A172 (cell line): Measurements from ENCODE around the gene BABAM2. TPM values are rescaled to one million over a fixed set of nuclear protein-coding genes. Genes with fewer than 3 reads are reported as not detected.
"Not testable (repeated sequence)": the region's sequence is repeated elsewhere in the genome, so short reads cannot be mapped to it uniquely, and the experiment has no call there.

Experiments used
- DNase-seq: peaks from one replicate; pipeline ENCODE4 v3.0.0-alpha.2; 2015; ENCODE audit warnings: low spot score
- total RNA-seq: library from RNA; depleted of rRNA; stranded (reverse); fragments of >200 nt; shearing (Covaris generic); gene quantifications from 2 replicates; pipeline ENCODE4 v1.2.3, GENCODE V29; 2014

Gene BABAM2
- total RNA-seq, 1 experiment from 2014 or later: 36.5 TPM

- DNase-seq: no peak
Observed at GRCh38 chr2:27878825-27879224, 11.7 kb upstream of the BABAM2 start.

GRCh38 chr2:27881815-27882583 lies 8.5 kb upstream of the BABAM2 start:
- DNase-seq: not testable (repeated sequence)

DNA sequence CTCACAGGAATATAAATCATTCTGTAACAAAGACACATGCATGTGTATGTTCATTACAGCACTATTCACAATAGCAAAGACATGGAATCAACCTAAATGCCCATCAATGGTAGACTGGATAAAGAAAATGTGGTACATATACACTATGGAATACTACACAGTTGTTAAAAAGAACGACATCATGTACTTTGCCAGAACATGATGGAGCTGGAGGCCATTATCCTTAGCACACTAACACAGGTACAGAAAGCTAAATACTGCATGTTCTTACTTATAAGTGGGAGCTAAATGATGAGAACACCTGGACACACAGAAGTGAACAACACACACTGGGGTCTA lies 8.0 kb upstream of the BABAM2 start:
- not testable (repeated sequence) for DNase-seq

- no peak for DNase-seq
Observed at GRCh38 chr2:27884601-27885000, 5.9 kb upstream of the BABAM2 start.

GRCh38 chr2:27885234-27885633 lies 5.3 kb upstream of the BABAM2 start:
- peak; percentile 18 for DNase-seq

- DNase-seq: no peak
Observed at GRCh38 chr2:27885661-27886060, 4.9 kb upstream of the BABAM2 start.

- DNase-seq: no peak
Observed at GRCh38 chr2:27886322-27886721, 4.2 kb upstream of the BABAM2 start.

GRCh38 chr2:27887111-27887510 lies 3.4 kb upstream of the BABAM2 start:
- DNase-seq: no peak

DNA sequence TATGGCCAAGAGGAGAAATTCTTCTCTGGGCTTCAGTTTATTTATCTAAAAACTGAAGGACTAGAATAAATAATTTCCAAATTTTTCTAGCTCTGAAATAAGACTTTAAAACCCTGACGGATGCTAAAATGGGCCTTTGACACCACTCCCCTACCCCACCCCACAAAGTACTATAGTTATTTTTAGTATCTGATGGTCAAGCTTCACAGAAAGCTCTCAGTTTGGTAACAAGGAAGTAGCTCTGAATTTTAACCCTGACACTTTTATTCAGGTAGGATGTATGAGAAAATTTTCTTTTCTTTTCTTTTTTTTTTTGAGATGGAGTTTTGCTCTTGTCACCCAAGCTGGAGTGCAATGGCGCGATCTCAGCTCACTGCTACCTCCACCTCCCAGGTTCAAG lies 2.7 kb upstream of the BABAM2 start:
- DNase-seq: no peak

DNA sequence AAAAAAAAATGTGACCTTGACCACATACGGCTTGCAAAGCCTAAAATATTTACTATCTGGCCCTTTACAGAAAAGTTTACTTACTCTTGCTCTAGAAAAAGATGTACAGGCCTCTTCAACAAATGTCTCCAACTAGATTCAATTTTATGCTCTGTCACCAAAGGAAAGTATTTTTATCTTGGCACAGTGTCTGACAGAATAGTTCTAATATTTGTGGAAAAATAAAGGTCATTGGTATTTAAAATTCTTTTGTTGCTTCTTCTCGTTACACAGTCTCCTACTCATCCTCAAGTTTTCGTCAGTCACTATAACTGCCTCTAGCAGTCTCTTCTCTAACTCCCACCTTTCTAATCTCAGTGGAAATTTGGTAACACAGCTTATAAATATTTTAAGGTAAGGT lies 1.7 kb upstream of the BABAM2 start:
- no peak for DNase-seq

DNA sequence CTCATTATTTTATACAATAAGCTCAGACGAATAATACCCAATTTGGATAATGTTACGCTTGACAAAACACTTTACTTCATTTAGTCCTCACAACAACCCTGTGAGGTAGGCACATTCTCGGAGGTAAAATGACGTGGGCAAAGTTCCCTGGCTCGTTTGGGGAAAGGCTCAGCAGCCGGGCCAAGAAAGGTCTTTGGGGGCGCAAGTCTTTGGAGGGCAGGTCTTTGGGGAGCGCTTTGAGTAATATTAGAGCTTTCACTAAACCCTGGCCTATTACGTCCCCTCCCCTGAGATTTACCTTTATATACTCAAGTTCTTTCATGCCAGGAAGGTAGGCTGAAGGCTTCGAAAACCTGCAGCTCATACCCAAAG lies 769 bp upstream of the BABAM2 start:
- no peak for DNase-seq

DNA sequence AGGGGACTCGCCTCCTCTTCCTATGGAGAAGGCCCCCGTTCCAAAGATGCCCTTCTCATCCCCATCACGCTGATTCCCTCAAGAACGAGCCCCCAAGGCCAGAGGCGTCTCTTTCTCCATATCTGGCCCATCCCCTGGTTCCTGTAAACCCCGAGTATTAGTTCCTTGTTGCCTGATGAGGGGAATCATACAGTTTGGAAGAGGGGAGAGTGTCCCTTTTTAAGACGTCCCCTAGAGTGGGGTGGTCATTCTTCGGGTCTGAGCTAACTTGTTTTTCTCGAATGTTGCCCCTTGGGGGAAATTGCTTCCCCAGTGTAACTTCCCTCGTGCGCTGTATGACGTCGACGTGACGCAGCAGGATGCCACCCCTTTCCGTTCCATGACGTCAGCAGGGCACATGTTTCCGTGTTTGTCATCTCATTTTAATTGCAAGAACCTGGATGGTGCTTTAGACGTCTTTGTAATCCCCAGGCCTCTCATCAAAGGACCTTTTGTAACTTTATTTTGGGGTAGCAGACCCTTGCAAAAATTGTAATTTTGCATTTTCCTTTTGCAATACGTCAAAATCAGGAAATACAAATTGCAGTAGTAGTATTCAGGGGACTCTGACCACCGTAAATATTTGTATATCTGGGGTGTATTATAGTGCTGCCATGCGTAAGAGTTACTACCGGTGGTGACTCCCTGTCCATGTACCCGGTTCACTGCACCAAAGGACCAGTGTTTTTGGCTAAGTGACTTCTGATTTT lies 569 bp downstream of the BABAM2 start:
- DNase-seq: peak; percentile 75

GRCh38 chr2:27891673-27892105 lies 1.2 kb downstream of the BABAM2 start:
- DNase-seq: no peak

GRCh38 chr2:27893006-27893405 lies 2.5 kb downstream of the BABAM2 start:
- no peak for DNase-seq

DNA sequence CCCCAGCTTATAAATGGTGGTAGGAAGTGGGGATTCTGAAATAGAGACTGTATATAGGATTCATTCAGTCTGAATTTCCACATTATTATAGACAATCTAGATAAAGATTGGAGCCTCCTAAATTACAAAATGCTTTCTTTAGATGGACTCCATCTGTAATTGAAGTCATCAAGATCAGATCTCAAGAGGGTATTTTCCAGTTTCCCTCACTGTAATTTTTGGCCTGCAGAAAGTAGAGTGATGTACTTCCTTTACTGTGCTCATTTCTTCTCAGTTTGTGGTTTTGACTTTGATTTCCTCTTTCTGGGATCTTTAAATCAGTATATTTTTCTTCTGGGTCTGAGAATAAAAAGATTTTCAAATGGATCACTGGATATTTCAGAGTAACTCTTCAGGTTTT lies 7.2 kb downstream of the BABAM2 start:
- DNase-seq: no peak

DNA sequence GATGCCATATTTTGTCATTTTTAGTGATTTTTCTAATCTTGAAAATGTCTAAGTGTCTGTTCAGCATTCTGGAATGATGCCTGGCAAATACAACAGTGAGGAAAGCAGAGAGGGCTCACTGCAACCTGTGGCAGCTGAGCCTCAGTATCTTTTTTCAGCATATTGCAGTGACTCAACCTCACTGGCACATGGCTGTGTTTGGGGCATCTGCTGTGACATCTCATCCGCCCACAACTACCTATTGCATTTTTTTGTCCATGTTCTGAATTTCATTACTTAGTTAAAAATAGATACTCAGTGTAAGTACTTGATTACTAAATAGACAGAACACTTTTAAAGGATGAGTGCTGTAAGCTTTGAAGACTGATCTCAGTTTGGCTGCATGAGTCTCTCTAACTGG lies 10.7 kb downstream of the BABAM2 start:
- DNase-seq: no peak

- DNase-seq: no peak
Observed at GRCh38 chr2:27902098-27902497, 11.6 kb downstream of the BABAM2 start.

DNA sequence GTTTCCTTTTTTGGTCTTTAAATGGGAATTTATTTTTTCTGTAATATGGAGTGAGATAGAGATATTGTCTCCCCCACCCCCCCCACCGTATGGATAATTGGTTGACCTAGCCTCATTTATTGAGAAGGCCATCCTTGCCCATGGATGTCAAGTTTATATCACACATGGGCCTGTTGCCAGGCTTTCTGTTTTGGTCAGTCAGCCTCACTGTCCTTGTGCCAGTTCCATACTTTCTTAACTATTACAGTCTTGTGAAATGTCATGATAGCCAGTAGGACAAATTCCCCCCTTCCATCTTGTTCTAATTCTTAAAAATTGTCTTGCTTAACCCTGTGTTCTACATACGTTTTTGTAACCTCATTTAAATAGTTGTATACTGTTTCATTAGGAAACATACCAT lies 12.5 kb downstream of the BABAM2 start:
- DNase-seq: no peak

DNA sequence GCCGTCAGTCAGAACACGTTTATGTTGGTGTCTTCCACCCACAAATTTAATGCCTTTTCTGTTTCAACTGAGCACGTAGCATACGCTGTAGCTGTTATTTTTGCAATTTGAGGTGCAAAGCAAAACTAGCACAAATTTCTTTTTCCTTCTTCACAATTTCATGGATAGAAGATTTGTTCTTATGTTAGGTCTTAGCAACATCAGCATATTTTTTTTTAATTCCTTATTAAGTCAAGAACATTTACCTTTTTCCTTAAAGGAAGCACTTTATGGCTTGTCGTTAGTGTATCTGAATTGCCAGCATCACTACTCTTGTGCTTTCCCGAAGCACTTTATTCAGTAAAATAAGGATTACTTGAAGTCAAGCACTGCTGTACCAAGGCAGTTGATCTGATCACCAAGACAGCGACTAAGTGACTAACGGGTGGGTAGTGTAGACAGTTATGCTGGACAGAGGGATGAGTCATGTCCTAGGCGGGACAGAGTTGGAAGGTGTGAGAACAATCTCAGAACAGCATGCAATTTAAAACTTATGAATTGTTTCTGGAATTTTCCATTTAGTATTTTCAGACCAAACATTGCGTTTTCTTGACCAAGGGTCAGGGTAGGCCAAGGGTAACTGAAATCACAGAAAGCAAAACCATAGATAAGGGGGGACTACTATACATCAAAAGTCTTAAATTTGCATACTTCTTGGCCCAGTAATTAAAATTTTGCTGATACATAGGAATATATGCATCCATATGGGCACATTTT lies 13.3 kb downstream of the BABAM2 start:
- peak; percentile 76 for DNase-seq

GRCh38 chr2:27904405-27904665 lies 13.8 kb downstream of the BABAM2 start:
- DNase-seq: no peak

- DNase-seq: no peak
Observed at GRCh38 chr2:27906074-27906473, 15.5 kb downstream of the BABAM2 start.

- no peak for DNase-seq
Observed at GRCh38 chr2:27907547-27907946, 17.0 kb downstream of the BABAM2 start.

- no peak for DNase-seq
Observed at GRCh38 chr2:27909901-27910300, 19.4 kb downstream of the BABAM2 start.
